Dermis blood vessel endothelial cell (primary cell): ENCODE measurements around the gene GPT2. TPM values are rescaled to one million over a fixed set of nuclear protein-coding genes. Genes with fewer than 3 reads are reported as not detected.
"Not testable (repeated sequence)": the region's sequence is repeated elsewhere in the genome, so short reads cannot be mapped to it uniquely, and the experiment has no call there.

Experiments
- DNase-seq: peaks from one replicate; pipeline ENCODE4 v3.0.0; 2010
- total RNA-seq: library from RNA; depleted of rRNA; stranded (reverse); fragments of >200 nt; gene quantifications from 2 replicates; pipeline ENCODE4 v1.2.3, GENCODE V29; 2014

The GPT2 gene
- total RNA-seq, 1 donor from 2014 or later, result 8.2 TPM

- DNase-seq, result no peak
Observed at GRCh38 chr16:46924402-46924801, 40.2 kb downstream of the GPT2 start.

GRCh38 chr16:46926470-46927225, 42.5 kb downstream of the GPT2 start:
- no peak for DNase-seq

GRCh38 chr16:46927273-46927672, 43.1 kb downstream of the GPT2 start:
- DNase-seq, result no peak

- no peak for DNase-seq
Observed at GRCh38 chr16:46928811-46929210, 44.6 kb downstream of the GPT2 start.

GRCh38 chr16:46929378-46930332, 45.5 kb downstream of the GPT2 start:
- peak; percentile 80 for DNase-seq

GRCh38 chr16:46930861-46931260, 46.7 kb downstream of the GPT2 start:
- no peak for DNase-seq

GRCh38 chr16:46932802-46933201, 48.6 kb downstream of the GPT2 start:
- DNase-seq, result no peak

GRCh38 chr16:46937536-46937935, 53.4 kb downstream of the GPT2 start:
- no peak for DNase-seq

GRCh38 chr16:46944713-46945112, 60.6 kb downstream of the GPT2 start:
- DNase-seq, result not testable (repeated sequence)

GRCh38 chr16:46947900-46948547, 63.9 kb downstream of the GPT2 start:
- peak; percentile 65 for DNase-seq

GRCh38 chr16:46948548-46949166, 64.5 kb downstream of the GPT2 start:
- DNase-seq, result no peak

- peak; percentile 11 for DNase-seq
Observed at GRCh38 chr16:46949241-46949892, 65.2 kb downstream of the GPT2 start.

- no peak for DNase-seq
Observed at GRCh38 chr16:46950009-46950408, 65.8 kb downstream of the GPT2 start.

- no peak for DNase-seq
Observed at GRCh38 chr16:46954562-46954961, 70.4 kb downstream of the GPT2 start.

- no peak for DNase-seq
Observed at GRCh38 chr16:46961373-46962353, 77.5 kb downstream of the GPT2 start.

- DNase-seq, result no peak
Observed at GRCh38 chr16:46962629-46963028, 78.5 kb downstream of the GPT2 start.

- DNase-seq, result no peak
Observed at GRCh38 chr16:46968063-46968435, 83.9 kb downstream of the GPT2 start.

- no peak for DNase-seq
Observed at GRCh38 chr16:46970089-46970488, 85.9 kb downstream of the GPT2 start.

- no peak for DNase-seq
Observed at GRCh38 chr16:46971271-46971670, 87.1 kb downstream of the GPT2 start.

GRCh38 chr16:46972429-46973206, 88.5 kb downstream of the GPT2 start:
- DNase-seq, result peak; percentile 19
